Measurements from ENCODE around the gene CTNNA1.
"Not testable (repeated sequence)": the region's sequence is repeated elsewhere in the genome, so short reads cannot be mapped to it uniquely, and the experiment has no call there.

CTNNA1 gene

GRCh38 chr5:138752951-138753793, at the start of gene CTNNA1:
TSS of gene CTNNA1 (plus strand) at chr5:138753425. CDS start at chr5:138781925, 28,500 bp downstream.
- DNase-seq: peak; percentile 68

GRCh38 chr5:138703777-138704176, 49.4 kb upstream of the CTNNA1 start:
- not testable (repeated sequence) for DNase-seq

- no peak for DNase-seq
Measured at GRCh38 chr5:138705007-138705406, 48.2 kb upstream of the CTNNA1 start.

GRCh38 chr5:138705567-138705966, 47.7 kb upstream of the CTNNA1 start:
- DNase-seq: no peak

- DNase-seq: no peak
Measured at GRCh38 chr5:138706655-138707480, 46.4 kb upstream of the CTNNA1 start.

- DNase-seq: no peak
Measured at GRCh38 chr5:138708791-138709190, 44.4 kb upstream of the CTNNA1 start.

GRCh38 chr5:138709202-138709601, 44.0 kb upstream of the CTNNA1 start:
- DNase-seq: no peak

- no peak for DNase-seq
Measured at GRCh38 chr5:138711087-138711486, 42.1 kb upstream of the CTNNA1 start.

GRCh38 chr5:138711811-138712210, 41.4 kb upstream of the CTNNA1 start:
- no peak for DNase-seq

- no peak for DNase-seq
Measured at GRCh38 chr5:138712324-138712723, 40.9 kb upstream of the CTNNA1 start.

GRCh38 chr5:138712791-138713190, 40.4 kb upstream of the CTNNA1 start:
- DNase-seq: no peak

- DNase-seq: no peak
Measured at GRCh38 chr5:138713247-138713646, 40.0 kb upstream of the CTNNA1 start.

GRCh38 chr5:138714694-138715093, 38.5 kb upstream of the CTNNA1 start:
- DNase-seq: no peak

GRCh38 chr5:138715931-138716432, 37.2 kb upstream of the CTNNA1 start:
- not testable (repeated sequence) for DNase-seq

- DNase-seq: no peak
Measured at GRCh38 chr5:138716456-138716924, 36.7 kb upstream of the CTNNA1 start.

- DNase-seq: no peak
Measured at GRCh38 chr5:138717399-138717798, 35.8 kb upstream of the CTNNA1 start.

GRCh38 chr5:138719811-138720210, 33.4 kb upstream of the CTNNA1 start:
- no peak for DNase-seq

GRCh38 chr5:138720840-138721239, 32.4 kb upstream of the CTNNA1 start:
- no peak for DNase-seq

GRCh38 chr5:138721979-138722378, 31.2 kb upstream of the CTNNA1 start:
- no peak for DNase-seq

- DNase-seq: no peak
Measured at GRCh38 chr5:138722544-138723177, 30.6 kb upstream of the CTNNA1 start.

GRCh38 chr5:138724470-138725146, 28.6 kb upstream of the CTNNA1 start:
- DNase-seq: no peak

- no peak for DNase-seq
Measured at GRCh38 chr5:138725153-138725817, 27.9 kb upstream of the CTNNA1 start.
